ENCODE measurements around the gene CEP55.

- TF ChIP-seq, protein P1, sequence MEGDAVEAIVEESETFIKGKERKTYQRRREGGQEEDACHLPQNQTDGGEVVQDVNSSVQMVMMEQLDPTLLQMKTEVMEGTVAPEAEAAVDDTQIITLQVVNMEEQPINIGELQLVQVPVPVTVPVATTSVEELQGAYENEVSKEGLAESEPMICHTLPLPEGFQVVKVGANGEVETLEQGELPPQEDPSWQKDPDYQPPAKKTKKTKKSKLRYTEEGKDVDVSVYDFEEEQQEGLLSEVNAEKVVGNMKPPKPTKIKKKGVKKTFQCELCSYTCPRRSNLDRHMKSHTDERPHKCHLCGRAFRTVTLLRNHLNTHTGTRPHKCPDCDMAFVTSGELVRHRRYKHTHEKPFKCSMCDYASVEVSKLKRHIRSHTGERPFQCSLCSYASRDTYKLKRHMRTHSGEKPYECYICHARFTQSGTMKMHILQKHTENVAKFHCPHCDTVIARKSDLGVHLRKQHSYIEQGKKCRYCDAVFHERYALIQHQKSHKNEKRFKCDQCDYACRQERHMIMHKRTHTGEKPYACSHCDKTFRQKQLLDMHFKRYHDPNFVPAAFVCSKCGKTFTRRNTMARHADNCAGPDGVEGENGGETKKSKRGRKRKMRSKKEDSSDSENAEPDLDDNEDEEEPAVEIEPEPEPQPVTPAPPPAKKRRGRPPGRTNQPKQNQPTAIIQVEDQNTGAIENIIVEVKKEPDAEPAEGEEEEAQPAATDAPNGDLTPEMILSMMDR (IDR thresholded peaks at IDR 0.05; ENCODE audit: low read length), result no peak
- TF ChIP-seq EZH2phosphoT487 (IDR thresholded peaks at IDR 0.05; ENCODE audit: low read length), result no peak
- no peak for TF ChIP-seq EZH2 (optimal IDR thresholded peaks at IDR 0.05; ENCODE audit: low read depth, low read length)
These were observed 69.0 kb downstream of the CEP55 start for GRCh38 chr10:93565446-93565845.

Data from MM.1S (cell line).